ENCODE data around the gene KCNK17.

Gene KCNK17

DNA sequence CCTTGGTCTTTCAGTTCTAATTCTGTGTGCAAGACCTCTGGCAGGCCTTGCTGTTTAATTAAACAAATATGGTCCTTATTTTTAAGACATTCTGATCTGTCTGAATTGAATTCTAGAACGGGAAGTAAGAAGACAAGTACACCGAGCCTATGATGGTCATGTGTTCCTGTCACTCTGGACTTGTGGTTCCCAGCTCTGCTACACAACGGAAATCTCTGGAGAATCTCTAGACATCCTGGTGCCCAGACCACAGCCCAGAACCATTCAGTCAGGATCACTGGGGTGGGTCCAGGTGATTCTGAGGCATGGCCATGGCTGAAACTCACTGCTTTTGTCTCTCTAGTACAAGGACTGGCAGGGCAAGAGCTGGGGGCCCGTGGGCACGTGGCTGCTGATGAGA lies 24.2 kb upstream of the KCNK17 start:
- in situ Hi-C loops (cut with HindIII; ENCODE audit: low sequenced_read_pairs): no loop called here

GRCh38 chr6:39335780-39336545 lies 21.7 kb upstream of the KCNK17 start:
- in situ Hi-C loops (cut with HindIII; ENCODE audit: low sequenced_read_pairs): no loop called here

DNA sequence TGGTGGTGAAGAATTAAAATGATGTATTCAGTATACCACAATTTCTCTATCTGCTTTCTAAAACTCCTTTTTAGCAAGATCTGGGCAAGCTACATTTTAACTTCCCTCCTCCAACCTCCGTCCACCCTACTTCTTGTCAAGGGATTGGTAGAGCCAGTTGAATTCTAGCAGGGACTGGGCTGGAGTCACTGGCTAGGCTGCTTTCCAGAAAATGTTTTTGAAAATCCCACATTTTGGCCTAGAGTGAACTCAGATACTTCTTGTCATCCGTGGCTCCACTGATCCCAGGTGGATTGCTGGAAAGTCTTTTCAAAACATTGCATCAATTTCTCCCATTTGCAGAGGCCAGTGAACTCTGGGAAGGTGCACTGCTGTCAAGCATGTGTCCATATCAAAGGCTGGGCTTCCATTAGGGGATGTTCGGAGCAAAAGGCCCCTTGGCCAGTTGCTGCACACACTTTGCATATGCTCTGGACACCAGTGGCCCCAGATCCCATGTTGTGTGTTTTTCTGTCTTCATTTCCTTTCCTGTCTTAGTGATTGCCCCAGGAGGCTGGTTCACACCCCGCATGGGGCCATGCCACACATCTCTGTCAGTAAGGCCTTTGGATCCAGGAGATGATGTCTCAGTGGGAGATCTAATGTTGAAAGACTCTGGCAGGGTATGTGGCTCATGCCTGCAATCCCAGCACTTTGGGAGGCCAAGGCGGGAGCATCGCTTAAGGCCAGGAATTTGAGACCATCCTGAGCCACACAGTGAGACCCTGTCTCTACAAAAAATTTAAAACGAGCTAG lies 19.6 kb upstream of the KCNK17 start:
- in situ Hi-C loops (cut with HindIII; ENCODE audit: low sequenced_read_pairs): loop anchor here (5.0 kb wide), 1 partner anchor 152 kb away; no protein-coding TSS in a partner anchor

- in situ Hi-C loops (cut with HindIII; ENCODE audit: low sequenced_read_pairs): loop anchor here (5.0 kb wide), 1 partner anchor 148 kb away; no protein-coding TSS in a partner anchor
Observed at GRCh38 chr6:39330476-39330875, 16.3 kb upstream of the KCNK17 start.

DNA sequence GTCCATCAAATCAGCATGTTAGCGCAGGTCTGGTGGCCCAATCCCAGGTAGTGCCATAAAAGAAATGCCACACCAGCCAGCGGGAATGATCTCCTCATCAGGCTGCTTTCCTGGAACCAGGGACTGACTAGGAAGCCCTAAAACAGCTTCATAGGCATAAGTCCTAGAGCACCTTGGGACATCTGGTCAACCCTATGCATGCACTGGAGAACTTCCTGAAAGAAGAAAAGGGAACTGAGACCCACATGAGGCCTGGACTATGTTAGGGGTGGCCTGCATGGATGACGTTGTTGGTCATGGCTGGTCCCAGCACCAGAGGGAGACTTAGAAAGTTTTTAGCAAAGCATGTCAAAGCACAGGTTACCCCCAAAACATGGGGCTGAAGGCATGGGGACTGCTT lies 15.8 kb upstream of the KCNK17 start:
- in situ Hi-C loops (cut with HindIII; ENCODE audit: low sequenced_read_pairs): loop anchor here (5.0 kb wide), 1 partner anchor 148 kb away; no protein-coding TSS in a partner anchor

DNA sequence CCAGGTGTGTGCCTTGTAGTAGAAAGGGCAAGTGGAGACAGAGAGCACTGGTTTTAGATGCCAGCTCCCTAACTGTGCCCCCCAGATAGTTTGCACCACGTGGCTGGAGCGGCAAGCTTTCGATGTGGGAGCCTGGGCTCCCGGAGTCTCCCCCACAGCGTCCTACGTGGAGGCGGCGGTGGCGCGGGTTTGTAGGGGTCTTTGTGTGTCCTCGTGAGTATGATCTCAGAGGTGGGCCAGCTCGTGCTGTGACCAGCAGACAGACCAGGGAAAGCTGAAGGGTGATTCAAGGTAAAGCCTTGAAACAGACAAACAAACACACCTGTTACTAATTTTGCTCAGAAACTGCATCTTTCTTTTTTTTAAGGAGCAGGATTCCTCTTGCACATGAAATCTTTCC lies 13.8 kb upstream of the KCNK17 start:
- in situ Hi-C loops (cut with HindIII; ENCODE audit: low sequenced_read_pairs): no loop called here

DNA sequence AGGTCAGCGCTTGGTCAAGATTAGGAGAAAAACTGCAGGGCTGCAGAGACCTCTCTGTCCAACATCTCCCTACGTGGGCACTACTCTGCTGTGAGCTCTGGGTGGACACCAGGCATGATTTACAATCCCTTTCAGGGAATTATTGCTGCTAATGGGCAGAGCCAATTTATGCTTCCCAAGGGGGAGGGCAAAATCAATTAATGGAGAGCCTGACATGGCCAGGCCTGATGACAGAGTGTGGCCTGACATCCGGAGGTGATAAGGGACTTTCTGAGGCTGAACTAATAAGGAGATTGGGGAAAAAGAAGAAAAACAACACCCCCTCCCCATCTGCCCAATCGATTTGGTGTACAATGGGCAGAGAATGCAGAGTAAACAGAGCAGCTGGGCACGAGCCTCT lies 13.3 kb upstream of the KCNK17 start:
- in situ Hi-C loops (cut with HindIII; ENCODE audit: low sequenced_read_pairs): no loop called here

DNA sequence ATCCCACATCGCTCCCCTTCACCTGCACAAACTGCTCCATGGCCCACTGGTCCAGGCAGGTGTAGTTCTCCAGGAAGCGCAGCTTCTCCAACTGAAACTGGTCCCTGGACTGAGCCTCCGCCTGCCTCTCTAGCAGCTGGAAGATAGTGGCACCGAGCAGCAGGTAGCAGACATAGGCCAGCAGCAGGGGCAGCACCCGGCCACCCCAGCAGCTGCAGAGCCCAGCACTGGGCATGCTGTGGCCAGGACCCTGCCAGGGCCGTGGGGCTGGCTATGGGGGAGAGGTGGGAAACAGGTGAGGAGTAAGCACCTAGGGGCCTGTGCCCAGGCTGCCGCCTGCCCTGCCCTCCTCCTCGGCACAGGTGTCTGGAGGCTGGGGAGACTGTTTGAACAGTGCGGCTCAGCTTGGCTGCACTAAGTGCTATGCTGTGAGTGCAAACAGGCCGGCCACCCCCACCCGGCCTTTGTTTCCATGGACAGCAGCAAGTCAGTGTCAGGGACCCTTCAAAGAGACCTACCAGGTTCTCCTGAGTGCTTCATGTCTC lies 8.2 kb upstream of the KCNK17 start, which contains the start of gene KCNK16:
Gene KCNK16 (minus strand): TSS at position 397 of the 545 bp plus-strand sequence. CDS start 162 bp downstream, at position 235.
- in situ Hi-C loops (cut with HindIII; ENCODE audit: low sequenced_read_pairs): no loop called here

- in situ Hi-C loops (cut with HindIII; ENCODE audit: low sequenced_read_pairs): no loop called here
Observed at GRCh38 chr6:39321761-39322160, 7.5 kb upstream of the KCNK17 start.

- in situ Hi-C loops (cut with HindIII; ENCODE audit: low sequenced_read_pairs): no loop called here
Observed at GRCh38 chr6:39320363-39320984, 6.3 kb upstream of the KCNK17 start.

DNA sequence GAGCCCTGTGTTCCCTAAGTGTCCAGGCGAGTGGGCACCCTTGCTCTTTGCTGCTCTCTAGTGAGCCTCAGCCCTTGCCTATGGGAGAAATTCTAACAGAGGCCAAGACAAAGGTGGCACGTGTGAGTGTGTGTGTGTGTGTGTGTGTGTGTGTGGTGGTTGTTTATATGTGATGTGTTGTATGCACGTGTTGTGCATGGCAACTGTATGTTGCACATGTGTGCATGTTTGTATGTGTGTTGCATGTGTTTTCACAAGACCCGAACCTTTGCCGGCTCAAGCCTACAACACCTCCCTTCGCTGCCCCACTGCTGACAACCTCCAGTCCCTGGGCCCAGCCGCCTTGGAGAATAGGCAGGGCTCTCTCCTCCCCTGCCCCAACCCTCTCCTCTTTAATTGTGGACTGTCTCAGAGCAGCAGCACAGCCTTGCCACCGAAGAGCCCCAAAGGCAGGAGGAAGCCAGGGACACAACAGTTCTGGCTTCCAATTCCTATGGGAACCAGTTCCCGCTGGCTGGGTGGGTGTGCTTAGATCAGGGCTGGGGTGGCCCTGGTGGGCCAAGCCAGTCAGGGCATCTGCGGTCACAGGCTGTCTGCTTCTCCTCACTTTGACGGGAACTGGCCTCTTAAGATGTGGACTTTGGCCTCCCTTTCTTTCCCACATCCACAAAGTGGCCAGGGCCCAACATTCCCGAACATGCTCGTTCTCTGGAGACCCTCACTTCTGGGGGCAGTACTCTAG lies 5.6 kb upstream of the KCNK17 start:
- in situ Hi-C loops (cut with HindIII; ENCODE audit: low sequenced_read_pairs): loop anchor here (5.0 kb wide), 2 partner anchors 92 to 447 kb away; partner anchors contain the start of gene KCNK5

GRCh38 chr6:39317256-39317655 lies 3.0 kb upstream of the KCNK17 start:
- in situ Hi-C loops (cut with HindIII; ENCODE audit: low sequenced_read_pairs): loop anchor here (5.0 kb wide), 2 partner anchors 90 to 445 kb away; partner anchors contain the start of gene KCNK5

GRCh38 chr6:39313526-39314272 lies 520 bp downstream of the KCNK17 start:
- in situ Hi-C loops (cut with HindIII; ENCODE audit: low sequenced_read_pairs): no loop called here

DNA sequence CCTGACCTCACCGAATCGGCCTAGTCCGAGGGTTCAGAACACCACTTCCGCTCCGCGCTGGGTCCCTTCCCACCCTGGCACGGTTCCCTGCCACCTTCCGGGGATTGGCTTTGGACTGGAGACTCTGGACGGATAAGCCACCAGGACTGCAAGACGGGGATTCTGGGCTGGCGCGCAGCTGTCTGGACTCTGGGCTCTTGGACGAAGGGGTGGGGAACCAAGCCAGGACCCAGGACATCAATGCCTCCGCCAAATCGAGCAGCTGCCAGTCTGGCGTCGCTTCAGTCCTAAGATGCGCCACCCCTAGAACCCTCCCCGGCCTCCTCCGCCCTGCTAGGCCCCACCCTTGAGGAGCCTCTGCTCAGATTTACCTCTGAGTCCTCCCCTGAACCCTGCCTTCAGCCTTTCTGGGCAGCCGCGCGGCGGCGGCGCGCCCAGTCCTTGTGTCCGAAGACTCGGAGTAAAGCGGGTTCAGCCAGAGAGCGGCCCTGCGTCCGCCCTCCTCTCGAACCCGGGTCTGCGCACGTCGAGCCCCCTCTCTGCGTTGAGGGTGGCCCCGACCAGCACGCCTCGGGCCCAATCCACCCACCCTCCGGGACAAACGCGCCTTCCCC lies 1.2 kb downstream of the KCNK17 start:
- in situ Hi-C loops (cut with HindIII; ENCODE audit: low sequenced_read_pairs): no loop called here

- in situ Hi-C loops (cut with HindIII; ENCODE audit: low sequenced_read_pairs): no loop called here
Observed at GRCh38 chr6:39310542-39310941, 3.7 kb downstream of the KCNK17 start.

- in situ Hi-C loops (cut with HindIII; ENCODE audit: low sequenced_read_pairs): no loop called here
Observed at GRCh38 chr6:39309942-39310531, 4.2 kb downstream of the KCNK17 start.

- in situ Hi-C loops (cut with HindIII; ENCODE audit: low sequenced_read_pairs): no loop called here
Observed at GRCh38 chr6:39307462-39307861, 6.8 kb downstream of the KCNK17 start.

- in situ Hi-C loops (cut with HindIII; ENCODE audit: low sequenced_read_pairs): no loop called here
Observed at GRCh38 chr6:39304951-39305350, 9.3 kb downstream of the KCNK17 start.

Data from endothelial cell of hepatic sinusoid (primary cell).